ENCODE results near the gene OVOL3.
"Not testable (repeated sequence)": the region's sequence is repeated elsewhere in the genome, so short reads cannot be mapped to it uniquely, and the experiment has no call there.

The OVOL3 gene

GRCh38 chr19:36101550-36102327 is 9.2 kb upstream of the OVOL3 start:
- DNase-seq = no peak

GRCh38 chr19:36103040-36103626 is 7.8 kb upstream of the OVOL3 start:
- DNase-seq = no peak

GRCh38 chr19:36103842-36104552 is 6.9 kb upstream of the OVOL3 start:
- DNase-seq = no peak

GRCh38 chr19:36106441-36106840 is 4.5 kb upstream of the OVOL3 start:
- DNase-seq = no peak

- no peak for DNase-seq
Measured at GRCh38 chr19:36106991-36107390, 4.0 kb upstream of the OVOL3 start.

- DNase-seq = no peak
Measured at GRCh38 chr19:36108684-36109083, 2.3 kb upstream of the OVOL3 start.

GRCh38 chr19:36111200-36111539 is 227 bp downstream of the OVOL3 start:
- DNase-seq = no peak

GRCh38 chr19:36112678-36113077 is 1.7 kb downstream of the OVOL3 start:
- no peak for DNase-seq

- DNase-seq = no peak
Measured at GRCh38 chr19:36113425-36113824, 2.5 kb downstream of the OVOL3 start.

GRCh38 chr19:36113894-36114720 is 3.2 kb downstream of the OVOL3 start:
- DNase-seq = no peak

- peak; percentile 100 for DNase-seq
Measured at GRCh38 chr19:36114721-36115452, 3.9 kb downstream of the OVOL3 start, which contains the start of gene POLR2I. Gene POLR2I, minus strand, starts transcription at chr19:36114875. Its CDS starts 19 bp downstream, at chr19:36114856.

GRCh38 chr19:36115453-36116343 is 4.8 kb downstream of the OVOL3 start, which contains the start of gene TBCB:
Gene TBCB, plus strand, starts transcription at chr19:36115468. Its CDS starts 93 bp downstream, at chr19:36115561.
- DNase-seq = no peak

- no peak for DNase-seq
Measured at GRCh38 chr19:36116344-36116637, 5.3 kb downstream of the OVOL3 start.

- no peak for DNase-seq
Measured at GRCh38 chr19:36120092-36120983, 9.4 kb downstream of the OVOL3 start.

- no peak for DNase-seq
Measured at GRCh38 chr19:36120984-36121358, 10.0 kb downstream of the OVOL3 start.

- DNase-seq = no peak
Measured at GRCh38 chr19:36121486-36122124, 10.7 kb downstream of the OVOL3 start.

GRCh38 chr19:36125557-36125956 is 14.6 kb downstream of the OVOL3 start:
- DNase-seq = no peak

GRCh38 chr19:36128392-36128736 is 17.4 kb downstream of the OVOL3 start:
- DNase-seq = no peak

- DNase-seq = peak; percentile 35
Measured at GRCh38 chr19:36131221-36131620, 20.3 kb downstream of the OVOL3 start.

GRCh38 chr19:36134867-36135266 is 23.9 kb downstream of the OVOL3 start:
- not testable (repeated sequence) for DNase-seq

Measured in CD4-positive, alpha-beta T cell treated with Interleukin-10 for 1 hour (primary cell).